Measurements from ENCODE around the gene PMPCA. TPM values are rescaled to one million over a fixed set of nuclear protein-coding genes. Genes with fewer than 3 reads are reported as not detected.

Gene PMPCA
- total RNA-seq, 2 experiments from 2014 or later: 107 to 109 TPM

DNA sequence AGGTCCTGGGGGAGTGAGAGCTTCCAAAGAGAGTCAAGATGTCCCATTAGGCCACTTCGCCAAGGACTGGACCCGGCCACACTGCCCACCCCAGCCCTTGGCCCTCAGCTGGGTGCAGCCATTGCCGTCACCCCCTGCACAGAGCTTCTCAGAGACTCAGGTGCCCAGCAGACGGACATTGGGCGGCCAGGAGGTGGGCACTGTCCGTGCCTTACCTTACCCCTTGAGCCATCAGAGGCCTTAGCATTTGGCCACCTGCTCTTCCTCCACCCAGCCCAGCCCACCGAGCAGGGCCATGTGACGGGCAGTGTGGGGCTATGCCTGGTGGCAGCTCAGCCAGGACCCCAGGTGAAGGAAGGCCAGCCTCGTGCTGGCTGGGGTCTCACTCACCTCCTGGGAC lies 43.6 kb upstream of the PMPCA start:
- no peaks in the 10 kb centered on the region for H3K27me3 ChIP-seq (ENCODE audit: control insufficient read depth in 1 of 2, insufficient read depth in 2 of 2, low read length in 2 of 2)
- H3K27ac ChIP-seq (ENCODE audit: low read depth in 1 of 2, low read length in 2 of 2): no peak overlapping the region
- Mint-ChIP-seq H3K36me3 (ENCODE audit: low read depth) (peaks cover 8% of the 10 kb centered on the region), H3K4me3 (no peak overlapping the region), H3K9me3 (no peaks in the 10 kb centered on the region), H3K27ac (no peak overlapping the region), H3K27me3 (no peaks in the 10 kb centered on the region), H3K4me1 (ENCODE audit: low read depth) (peaks cover 5% of the 10 kb centered on the region)
- intact Hi-C loops (cut with DNase I, micrococcal nuclease): no loop called here
- ChIA-PET CTCF (no interaction called here), POLR2A (no interaction called here)
- no peak overlapping the region for H3K4me3 ChIP-seq (ENCODE audit: low read length)
- peaks cover 19% of the 10 kb centered on the region for H3K4me1 ChIP-seq (ENCODE audit: insufficient read depth, low read length)
- no peak for DNase-seq
- H3K36me3 ChIP-seq (ENCODE audit: insufficient read depth, low read length): peaks cover 3% of the 10 kb centered on the region
- H3K9me3 ChIP-seq (ENCODE audit: control insufficient read depth in 1 of 2, insufficient read depth in 1 of 2, low read length in 2 of 2): peaks cover 0 to 8% of the 10 kb centered on the region in 2 experiments
- no peak for ATAC-seq (ENCODE audit: poor library complexity)
- no peak for TF ChIP-seq CTCF (IDR thresholded peaks at IDR 0.05)

GRCh38 chr9:136367296-136368145 lies 42.9 kb upstream of the PMPCA start:
- Histone ChIP-seq H3K27me3 (ENCODE audit: control insufficient read depth in 1 of 2, insufficient read depth in 2 of 2, low read length in 2 of 2) (peaks cover 0 to 1% of the 10 kb centered on the region in 2 experiments), H3K27ac (ENCODE audit: low read depth in 1 of 2, low read length in 2 of 2) (no peak overlapping the region), H3K36me3 (ENCODE audit: insufficient read depth, low read length) (no peaks in the 10 kb centered on the region), H3K4me3 (ENCODE audit: low read length) (no peak overlapping the region), H3K9me3 (ENCODE audit: control insufficient read depth in 1 of 2, insufficient read depth in 1 of 2, low read length in 2 of 2) (peaks cover 0 to 8% of the 10 kb centered on the region in 2 experiments), H3K4me1 (ENCODE audit: insufficient read depth, low read length) (peaks cover 20% of the 10 kb centered on the region)
- Mint-ChIP-seq H3K4me1 (ENCODE audit: low read depth) (peaks cover 4% of the 10 kb centered on the region), H3K27me3 (no peaks in the 10 kb centered on the region), H3K4me3 (no peak overlapping the region), H3K36me3 (ENCODE audit: low read depth) (peaks cover 6% of the 10 kb centered on the region), H3K9me3 (no peaks in the 10 kb centered on the region), H3K27ac (no peak overlapping the region)
- intact Hi-C loops (cut with DNase I, micrococcal nuclease): no loop called here
- DNase-seq (no peak), ATAC-seq (ENCODE audit: poor library complexity) (no peak)
- TF ChIP-seq CTCF (IDR thresholded peaks at IDR 0.05): no peak
- ChIA-PET CTCF (no interaction called here), POLR2A (no interaction called here)

DNA sequence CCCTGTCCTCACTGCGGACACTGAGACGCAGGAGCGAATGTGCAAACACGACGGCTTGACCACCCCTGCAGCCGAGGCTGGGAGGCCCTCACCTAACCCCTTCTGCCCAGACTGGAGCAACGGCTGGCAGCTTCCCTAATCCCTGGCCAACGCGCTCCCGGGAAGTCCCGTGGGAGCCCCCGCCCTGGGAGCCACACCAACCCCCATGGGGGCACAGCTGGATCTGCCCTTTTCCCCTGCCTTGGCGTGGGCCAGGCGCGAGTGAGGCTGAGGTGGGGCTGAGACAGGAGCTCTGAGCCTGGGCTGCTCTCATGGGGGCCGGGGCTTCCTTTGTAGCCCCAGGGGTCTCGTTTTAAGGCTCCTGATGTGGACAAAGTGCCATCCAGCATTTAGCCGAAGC lies 42.3 kb upstream of the PMPCA start:
- intact Hi-C loops (cut with DNase I, micrococcal nuclease): no loop called here
- Mint-ChIP-seq H3K4me1 (ENCODE audit: low read depth) (no peaks in the 10 kb centered on the region), H3K27ac (no peak overlapping the region), H3K9me3 (no peaks in the 10 kb centered on the region), H3K4me3 (no peak overlapping the region), H3K36me3 (ENCODE audit: low read depth) (no peaks in the 10 kb centered on the region), H3K27me3 (no peaks in the 10 kb centered on the region)
- Histone ChIP-seq H3K27me3 (ENCODE audit: control insufficient read depth in 1 of 2, insufficient read depth in 2 of 2, low read length in 2 of 2) (peaks cover 4 to 7% of the 10 kb centered on the region in 2 experiments), H3K4me1 (ENCODE audit: insufficient read depth, low read length) (peaks cover 15% of the 10 kb centered on the region), H3K27ac (ENCODE audit: low read depth in 1 of 2, low read length in 2 of 2) (no peak overlapping the region), H3K36me3 (ENCODE audit: insufficient read depth, low read length) (no peaks in the 10 kb centered on the region), H3K4me3 (ENCODE audit: low read length) (no peak overlapping the region), H3K9me3 (ENCODE audit: control insufficient read depth in 1 of 2, insufficient read depth in 1 of 2, low read length in 2 of 2) (peaks cover 0 to 8% of the 10 kb centered on the region in 2 experiments)
- DNase-seq (no peak), ATAC-seq (ENCODE audit: poor library complexity) (no peak)
- POLR2A ChIA-PET: no interaction called here
- CTCF ChIA-PET: interaction anchor here (0.9 kb wide), 1 partner anchor 72 kb away, joined by 3 read pairs; the partner anchor contains the start of gene INPP5E
- TF ChIP-seq CTCF (IDR thresholded peaks at IDR 0.05): no peak
